ENCODE measurements around the gene CDC73.
"Not testable (repeated sequence)": the region's sequence is repeated elsewhere in the genome, so short reads cannot be mapped to it uniquely, and the experiment has no call there.

CDC73 gene

GRCh38 chr1:193114485-193115095 lies 7.2 kb upstream of the CDC73 start:
- DNase-seq, result no peak

- DNase-seq, result no peak
Observed at GRCh38 chr1:193115629-193116227, 6.1 kb upstream of the CDC73 start.

- not testable (repeated sequence) for DNase-seq
Observed at GRCh38 chr1:193117167-193117566, 4.7 kb upstream of the CDC73 start.

GRCh38 chr1:193118194-193118593 lies 3.6 kb upstream of the CDC73 start:
- DNase-seq, result no peak

- no peak for DNase-seq
Observed at GRCh38 chr1:193118803-193119730, 2.8 kb upstream of the CDC73 start.

- no peak for DNase-seq
Observed at GRCh38 chr1:193120604-193121166, 1.1 kb upstream of the CDC73 start.

- no peak for DNase-seq
Observed at GRCh38 chr1:193123751-193124150, 1.9 kb downstream of the CDC73 start.

- DNase-seq, result no peak
Observed at GRCh38 chr1:193125369-193125768, 3.5 kb downstream of the CDC73 start.

- DNase-seq, result no peak
Observed at GRCh38 chr1:193131266-193131860, 9.5 kb downstream of the CDC73 start.

GRCh38 chr1:193140254-193140653 lies 18.4 kb downstream of the CDC73 start:
- DNase-seq, result no peak

GRCh38 chr1:193141804-193142203 lies 20.0 kb downstream of the CDC73 start:
- DNase-seq, result no peak

- no peak for DNase-seq
Observed at GRCh38 chr1:193142409-193142808, 20.6 kb downstream of the CDC73 start.

GRCh38 chr1:193143285-193143684 lies 21.5 kb downstream of the CDC73 start:
- DNase-seq, result no peak

- DNase-seq, result no peak
Observed at GRCh38 chr1:193144361-193144938, 22.6 kb downstream of the CDC73 start.

GRCh38 chr1:193144999-193145398 lies 23.2 kb downstream of the CDC73 start:
- DNase-seq, result no peak

GRCh38 chr1:193156117-193156821 lies 34.4 kb downstream of the CDC73 start:
- DNase-seq, result no peak

GRCh38 chr1:193156822-193157142 lies 35.0 kb downstream of the CDC73 start:
- no peak for DNase-seq

- DNase-seq, result no peak
Observed at GRCh38 chr1:193157360-193157759, 35.5 kb downstream of the CDC73 start.

- DNase-seq, result no peak
Observed at GRCh38 chr1:193176113-193176512, 54.3 kb downstream of the CDC73 start.

- no peak for DNase-seq
Observed at GRCh38 chr1:193176788-193177187, 55.0 kb downstream of the CDC73 start.

GRCh38 chr1:193179094-193179493 lies 57.3 kb downstream of the CDC73 start:
- DNase-seq, result no peak

- no peak for DNase-seq
Observed at GRCh38 chr1:193181536-193181935, 59.7 kb downstream of the CDC73 start.

Data from CD4-positive, alpha-beta T cell treated with Interleukin-1 beta for 1 hour (primary cell).